HepG2 (cell line): Measurements from ENCODE around the gene RPTOR. TPM values are rescaled to one million over a fixed set of nuclear protein-coding genes. Genes with fewer than 3 reads are reported as not detected.

ENCODE experiments used
- ARID2 ChIP-seq: sonication (generic); formaldehyde crosslinking; IDR thresholded peaks from 2 replicates; pipeline ENCODE4 v1.8.1; 2022; ENCODE audit warnings: mild to moderate bottlenecking, missing genetic modification reagents, borderline replicate concordance
- CREB1 ChIP-seq, 2 experiments: fragments of 450-650 bp in 1 of 2; IDR thresholded peaks; 2 replicates each; pipeline ENCODE4 v1.6.1; 2016 to 2017; ENCODE audit warnings: control low read depth in 1 of 2, mild to moderate bottlenecking in 1 of 2, missing compliant biosample characterization in 1 of 2, missing genetic modification characterization in 1 of 2
- CREB3 ChIP-seq: sonication (generic); formaldehyde crosslinking; IDR thresholded peaks from 2 replicates; pipeline ENCODE4 v1.5.0; 2020; ENCODE audit warnings: missing genetic modification reagents
- GFI1 ChIP-seq: sonication (generic); formaldehyde crosslinking; IDR thresholded peaks from 2 replicates; pipeline ENCODE4 v1.5.0; 2020; ENCODE audit warnings: missing genetic modification reagents, mild to moderate bottlenecking, borderline replicate concordance
- POLR2AphosphoS2 ChIP-seq: IDR thresholded peaks from 2 replicates; pipeline ENCODE4 v1.6.1; 2011; ENCODE audit warnings: low read depth, low read length, improper control_type of control experiment
- RBAK ChIP-seq: sonication (generic); formaldehyde crosslinking; IDR thresholded peaks from 2 replicates; pipeline ENCODE4 v1.5.1; 2020; ENCODE audit warnings: mild to moderate bottlenecking, missing genetic modification reagents
- SIN3B ChIP-seq: fragments of 150-350 bp; IDR thresholded peaks from 2 replicates; pipeline ENCODE4 v1.6.1; 2014; ENCODE audit warnings: low read length
- SMAD3 ChIP-seq: sonication (generic); formaldehyde crosslinking; IDR thresholded peaks from 2 replicates; pipeline ENCODE4 v1.4.0; 2020; ENCODE audit warnings: missing genetic modification reagents
- ZBTB26 ChIP-seq: IDR thresholded peaks from 2 replicates; pipeline ENCODE4 v1.6.1; 2016; ENCODE audit warnings: missing compliant biosample characterization, missing genetic modification reagents, borderline replicate concordance
- ZKSCAN8 ChIP-seq: IDR thresholded peaks from 2 replicates; pipeline ENCODE4 v1.6.1; 2016; ENCODE audit warnings: borderline replicate concordance, missing genetic modification reagents, missing compliant biosample characterization
- ZMAT5 ChIP-seq: sonication (generic); formaldehyde crosslinking; IDR thresholded peaks from 2 replicates; pipeline ENCODE4 v1.5.0; 2020; ENCODE audit warnings: mild to moderate bottlenecking, low read depth, missing genetic modification reagents, borderline replicate concordance
- ZNF292 ChIP-seq: sonication (generic); formaldehyde crosslinking; IDR thresholded peaks from 2 replicates; pipeline ENCODE4 v1.8.1; 2022; ENCODE audit warnings: mild to moderate bottlenecking, low read depth, missing genetic modification reagents, borderline replicate concordance
- ZNF326 ChIP-seq: sonication (generic); formaldehyde crosslinking; IDR thresholded peaks from 2 replicates; pipeline ENCODE4 v1.4.0; 2020; ENCODE audit warnings: missing genetic modification reagents, borderline replicate concordance
- ZNF446 ChIP-seq: sonication (generic); formaldehyde crosslinking; IDR thresholded peaks from 2 replicates; pipeline ENCODE4 v1.5.0; 2020; ENCODE audit warnings: mild to moderate bottlenecking, missing genetic modification reagents
- ZNF646 ChIP-seq: sonication (generic); formaldehyde crosslinking; IDR thresholded peaks from 2 replicates; pipeline ENCODE4 v1.9.0; 2021; ENCODE audit warnings: mild to moderate bottlenecking, missing genetic modification reagents
- polyA plus RNA-seq, 8 experiments: library from polyadenylated mRNA; depleted of rRNA in 3 of 8; stranded (reverse) in 7 of 8; unstranded in 1 of 8; fragments of >200 nt; fragmentation: Illumina TruSeq in 4 of 8; extraction: Trizol in 4 of 8; gene quantifications; 2 replicates each; pipeline versions ENCODE4 v1.2.1 to v1.2.3, GENCODE V29; 2011 to 2016; ENCODE audit warnings: low read depth in 4 of 8, missing spikeins in 1 of 8, mixed read lengths in 1 of 8; ENCODE audit not compliant: insufficient read depth in 1 of 8
- total RNA-seq, 5 experiments: library from RNA; depleted of rRNA; stranded (reverse); fragments of >200 nt; fragmentation: Illumina TruSeq; extraction: Trizol; gene quantifications; 2 replicates each; pipeline ENCODE4 v1.2.3, GENCODE V29; 2016; ENCODE audit warnings: low read depth in 1 of 5
- TF ChIP-seq, protein P1 (sequence below): sonication (generic); formaldehyde crosslinking; IDR thresholded peaks from 2 replicates; pipeline ENCODE4 v1.5.1; 2020; ENCODE audit warnings: mild to moderate bottlenecking, missing genetic modification reagents, borderline replicate concordance
- TF ChIP-seq, protein P2 (sequence below): sonication (generic); formaldehyde crosslinking; IDR thresholded peaks from 2 replicates; pipeline ENCODE4 v1.4.0; 2020; ENCODE audit warnings: missing genetic modification reagents

Gene RPTOR
- total and polyA plus RNA-seq, 2 of the 13 experiments (the other 11 are each of a cell fraction or from before 2014, with no cell fraction given): 6.6 to 25.3 TPM

DNA sequence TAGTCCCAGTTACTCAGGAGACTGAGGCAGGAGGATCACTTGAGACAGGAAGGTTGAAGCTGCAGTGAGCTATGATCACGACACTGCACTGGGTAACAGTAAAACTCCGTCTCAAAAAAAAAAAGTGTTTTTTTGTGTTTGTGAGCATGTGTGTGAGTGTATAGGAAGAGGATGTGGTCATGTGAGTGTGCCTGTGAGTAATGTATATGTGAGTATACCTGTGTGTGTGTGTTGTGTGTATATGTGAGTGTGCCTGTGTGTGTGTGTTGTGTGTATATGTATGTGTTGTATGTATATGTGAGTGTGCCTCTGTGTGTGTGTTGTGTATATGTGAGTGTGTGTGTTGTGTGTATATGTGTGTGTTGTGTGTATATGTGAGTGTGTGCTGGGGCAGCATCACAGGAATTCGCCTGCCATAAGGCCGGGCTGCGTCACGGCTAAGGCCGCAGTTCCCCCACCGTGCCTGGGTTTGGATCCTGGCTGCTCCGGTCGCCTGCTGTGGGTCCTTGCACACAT lies 46.9 kb upstream of the RPTOR start (continued):
- peak; percentile 96 for TF ChIP-seq ZNF646
- no peak for TF ChIP-seq SMAD3
- TF ChIP-seq, protein P1, sequence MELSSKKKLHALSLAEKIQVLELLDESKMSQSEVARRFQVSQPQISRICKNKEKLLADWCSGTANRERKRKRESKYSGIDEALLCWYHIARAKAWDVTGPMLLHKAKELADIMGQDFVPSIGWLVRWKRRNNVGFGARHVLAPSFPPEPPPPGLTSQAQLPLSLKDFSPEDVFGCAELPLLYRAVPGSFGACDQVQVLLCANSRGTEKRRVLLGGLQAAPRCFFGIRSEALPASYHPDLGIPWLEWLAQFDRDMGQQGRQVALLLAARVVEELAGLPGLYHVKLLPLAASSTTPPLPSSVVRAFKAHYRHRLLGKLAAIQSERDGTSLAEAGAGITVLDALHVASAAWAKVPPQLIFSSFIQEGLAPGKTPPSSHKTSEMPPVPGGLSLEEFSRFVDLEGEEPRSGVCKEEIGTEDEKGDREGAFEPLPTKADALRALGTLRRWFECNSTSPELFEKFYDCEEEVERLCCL: no peak
- TF ChIP-seq ZNF326 (CRISPR knock-in tag): no peak
- peak; percentile 66; the same call in 1 of the 2 replicates for TF ChIP-seq ZNF292 (CRISPR knock-in tag)
- no peak for TF ChIP-seq ARID2 (CRISPR knock-in tag)
- TF ChIP-seq SIN3B: no peak
- TF ChIP-seq POLR2AphosphoS2: no peak
- no peak for TF ChIP-seq ZNF446 (CRISPR knock-in tag)
- TF ChIP-seq RBAK (CRISPR knock-in tag): no peak
- no peak for TF ChIP-seq ZMAT5 (CRISPR knock-in tag)
- no peak for TF ChIP-seq GFI1 (CRISPR knock-in tag)
- TF ChIP-seq ZBTB26 (CRISPR knock-in tag): no peak
- TF ChIP-seq, protein P2, sequence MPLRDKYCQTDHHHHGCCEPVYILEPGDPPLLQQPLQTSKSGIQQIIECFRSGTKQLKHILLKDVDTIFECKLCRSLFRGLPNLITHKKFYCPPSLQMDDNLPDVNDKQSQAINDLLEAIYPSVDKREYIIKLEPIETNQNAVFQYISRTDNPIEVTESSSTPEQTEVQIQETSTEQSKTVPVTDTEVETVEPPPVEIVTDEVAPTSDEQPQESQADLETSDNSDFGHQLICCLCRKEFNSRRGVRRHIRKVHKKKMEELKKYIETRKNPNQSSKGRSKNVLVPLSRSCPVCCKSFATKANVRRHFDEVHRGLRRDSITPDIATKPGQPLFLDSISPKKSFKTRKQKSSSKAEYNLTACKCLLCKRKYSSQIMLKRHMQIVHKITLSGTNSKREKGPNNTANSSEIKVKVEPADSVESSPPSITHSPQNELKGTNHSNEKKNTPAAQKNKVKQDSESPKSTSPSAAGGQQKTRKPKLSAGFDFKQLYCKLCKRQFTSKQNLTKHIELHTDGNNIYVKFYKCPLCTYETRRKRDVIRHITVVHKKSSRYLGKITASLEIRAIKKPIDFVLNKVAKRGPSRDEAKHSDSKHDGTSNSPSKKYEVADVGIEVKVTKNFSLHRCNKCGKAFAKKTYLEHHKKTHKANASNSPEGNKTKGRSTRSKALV (CRISPR knock-in tag): no peak
- peak; percentile 18; the same call in 1 of the 2 replicates for TF ChIP-seq CREB1 (IDR thresholded peaks at IDR 0.05)
- TF ChIP-seq CREB1 (CRISPR knock-in tag; IDR thresholded peaks at IDR 0.05): no peak
- TF ChIP-seq CREB3 (CRISPR knock-in tag): no peak
- no peak for TF ChIP-seq ZKSCAN8
